Measurements from ENCODE around the gene RHEX. TPM values are rescaled to one million over a fixed set of nuclear protein-coding genes. Genes with fewer than 3 reads are reported as not detected.

Gene RHEX
- polyA plus RNA-seq, 3 donors: not detected

GRCh38 chr1:206131037-206131436 lies 78.1 kb downstream of the RHEX start:
- no peak overlapping the region for H3K4me3 Mint-ChIP-seq

DNA sequence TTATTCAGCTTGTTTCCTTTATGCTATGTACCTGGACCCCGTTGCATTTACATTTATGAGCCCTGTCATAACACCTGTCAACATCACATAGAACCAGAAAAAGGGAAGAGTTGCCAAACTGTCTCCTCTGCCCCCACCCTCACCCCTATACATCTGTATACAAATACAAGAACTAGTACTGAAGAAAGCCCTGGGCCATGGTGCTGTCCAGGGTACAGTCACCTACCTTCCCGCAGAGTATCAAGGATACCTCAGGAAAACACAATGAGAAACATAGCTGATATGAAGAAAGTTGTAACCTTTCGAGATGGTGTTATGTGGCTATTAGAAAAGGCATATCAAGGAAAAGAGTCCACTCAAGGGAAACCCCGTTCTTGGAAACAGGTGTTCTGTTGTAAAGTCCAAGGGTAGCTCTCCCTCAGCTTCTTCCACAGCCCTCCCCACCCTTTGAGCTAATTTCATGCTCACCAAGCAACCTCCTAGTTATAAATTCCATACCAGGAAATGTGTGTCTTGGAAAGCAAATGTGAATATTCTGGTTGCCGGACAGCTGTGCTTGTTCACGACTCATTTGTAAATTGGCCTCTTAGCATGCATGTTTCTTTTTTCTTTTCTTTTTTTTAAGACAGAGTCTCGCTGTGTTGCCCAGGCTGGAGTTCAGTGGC lies 80.9 kb downstream of the RHEX start:
- 90% methylated on average over 3 of the region's 7 CpGs for WGBS (ENCODE audit: insufficient coverage)
- Histone ChIP-seq H3K4me2 (replicated peaks; ENCODE audit: extremely low read depth, low read length, poor library complexity, severe bottlenecking) (no peak overlapping the region), H3K9ac (ENCODE audit: insufficient read depth, low read length, poor library complexity, severe bottlenecking) (no peak overlapping the region), H2AFZ (ENCODE audit: insufficient read depth, low read depth, low read length, poor library complexity, severe bottlenecking) (no peak overlapping the region), H3K79me2 (ENCODE audit: insufficient read depth, low read length) (no peaks in the 10 kb centered on the region), H3K4me1 (ENCODE audit: control insufficient read depth in 1 of 2, insufficient read depth in 2 of 2, low read length in 2 of 2) (no peaks in the 10 kb centered on the region), H3K36me3 (replicated peaks in 1 of 2; ENCODE audit: control insufficient read depth in 1 of 2, insufficient read depth in 2 of 2, low read length in 2 of 2) (no peaks in the 10 kb centered on the region), H4K20me1 (ENCODE audit: insufficient read depth, low read length) (no peaks in the 10 kb centered on the region), H3K4me3 (replicated peaks in 1 of 3; ENCODE audit: low read depth in 2 of 3, low read length in 3 of 3) (no peak overlapping the region), H3K27ac (ENCODE audit: low read depth in 1 of 2, low read length in 2 of 2) (no peak overlapping the region), H3K27me3 (ENCODE audit: control insufficient read depth in 2 of 2, insufficient read depth in 2 of 2, low read length in 2 of 2) (peaks cover 0 to 2% of the 10 kb centered on the region in 2 donors), H3K9me3 (replicated peaks in 1 of 2; ENCODE audit: control insufficient read depth in 1 of 2, insufficient read depth in 1 of 2, low read length in 2 of 2) (no peaks in the 10 kb centered on the region)
- Mint-ChIP-seq H3K4me1 (no peaks in the 10 kb centered on the region), H3K9me3 (peaks cover 0 to 3% (median 0%) of the 10 kb centered on the region in 7 donors), H3K36me3 (no peaks in the 10 kb centered on the region), H3K27ac (no peak overlapping the region), H3K27me3 (ENCODE audit: low read depth in 3 of 3) (peaks cover 5 to 21% (median 8%) of the 10 kb centered on the region in 3 donors), H3K4me3 (no peak overlapping the region)
- DNase-seq: no peak
- TF ChIP-seq, protein P1, sequence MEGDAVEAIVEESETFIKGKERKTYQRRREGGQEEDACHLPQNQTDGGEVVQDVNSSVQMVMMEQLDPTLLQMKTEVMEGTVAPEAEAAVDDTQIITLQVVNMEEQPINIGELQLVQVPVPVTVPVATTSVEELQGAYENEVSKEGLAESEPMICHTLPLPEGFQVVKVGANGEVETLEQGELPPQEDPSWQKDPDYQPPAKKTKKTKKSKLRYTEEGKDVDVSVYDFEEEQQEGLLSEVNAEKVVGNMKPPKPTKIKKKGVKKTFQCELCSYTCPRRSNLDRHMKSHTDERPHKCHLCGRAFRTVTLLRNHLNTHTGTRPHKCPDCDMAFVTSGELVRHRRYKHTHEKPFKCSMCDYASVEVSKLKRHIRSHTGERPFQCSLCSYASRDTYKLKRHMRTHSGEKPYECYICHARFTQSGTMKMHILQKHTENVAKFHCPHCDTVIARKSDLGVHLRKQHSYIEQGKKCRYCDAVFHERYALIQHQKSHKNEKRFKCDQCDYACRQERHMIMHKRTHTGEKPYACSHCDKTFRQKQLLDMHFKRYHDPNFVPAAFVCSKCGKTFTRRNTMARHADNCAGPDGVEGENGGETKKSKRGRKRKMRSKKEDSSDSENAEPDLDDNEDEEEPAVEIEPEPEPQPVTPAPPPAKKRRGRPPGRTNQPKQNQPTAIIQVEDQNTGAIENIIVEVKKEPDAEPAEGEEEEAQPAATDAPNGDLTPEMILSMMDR (IDR thresholded peaks at IDR 0.05): no peak
- intact Hi-C loops (cut with micrococcal nuclease): no loop called here

More at GRCh38 chr1:206131037-206131436, 78.1 kb downstream of the RHEX start:
- no peaks in the 10 kb centered on the region for H4K20me1 ChIP-seq (ENCODE audit: insufficient read depth, low read length)
- H3K9me3 Mint-ChIP-seq: no peaks in the 10 kb centered on the region
- no peak overlapping the region for H3K27ac Mint-ChIP-seq
- H3K79me2 ChIP-seq (ENCODE audit: insufficient read depth, low read length): no peaks in the 10 kb centered on the region
- no peak overlapping the region for H3K27ac ChIP-seq (ENCODE audit: low read depth in 1 of 2, low read length in 2 of 2)
- no peak overlapping the region for H2AFZ ChIP-seq (ENCODE audit: insufficient read depth, low read depth, low read length, poor library complexity, severe bottlenecking)
- H3K9me3 ChIP-seq (replicated peaks in 1 of 2; ENCODE audit: control insufficient read depth in 1 of 2, insufficient read depth in 1 of 2, low read length in 2 of 2): no peaks in the 10 kb centered on the region
- TF ChIP-seq, protein P1 (IDR thresholded peaks at IDR 0.05): no peak
- H3K4me1 Mint-ChIP-seq: peaks cover 9% of the 10 kb centered on the region
- no peak for DNase-seq
- H3K4me3 ChIP-seq (replicated peaks in 1 of 3; ENCODE audit: low read depth in 2 of 3, low read length in 3 of 3): no peak overlapping the region
- no peak overlapping the region for H3K9ac ChIP-seq (ENCODE audit: insufficient read depth, low read length, poor library complexity, severe bottlenecking)
- WGBS (ENCODE audit: insufficient coverage): 97% methylated on average over 7 of the region's 7 CpGs
- intact Hi-C loops (cut with micrococcal nuclease): no loop called here
- H3K27me3 ChIP-seq (ENCODE audit: control insufficient read depth in 2 of 2, insufficient read depth in 2 of 2, low read length in 2 of 2): no peaks in the 10 kb centered on the region
- H3K36me3 Mint-ChIP-seq: no peaks in the 10 kb centered on the region
- H3K4me1 ChIP-seq (ENCODE audit: control insufficient read depth in 1 of 2, insufficient read depth in 2 of 2, low read length in 2 of 2): peaks cover 7% of the 10 kb centered on the region in 2 donors
- no peak overlapping the region for H3K4me2 ChIP-seq (replicated peaks; ENCODE audit: extremely low read depth, low read length, poor library complexity, severe bottlenecking)
- peaks cover 7 to 18% (median 13%) of the 10 kb centered on the region in 3 donors for H3K27me3 Mint-ChIP-seq (ENCODE audit: low read depth in 3 of 3)
- H3K36me3 ChIP-seq (replicated peaks in 1 of 2; ENCODE audit: control insufficient read depth in 1 of 2, insufficient read depth in 2 of 2, low read length in 2 of 2): no peaks in the 10 kb centered on the region
